Measurements from ENCODE around the gene CIAO2B.
"Not testable (repeated sequence)": the region's sequence is repeated elsewhere in the genome, so short reads cannot be mapped to it uniquely, and the experiment has no call there.

The CIAO2B gene

GRCh38 chr16:66934138-66934838, at the start of gene CIAO2B:
CIAO2B (minus strand) TSS chr16:66934402; CDS start chr16:66934364, 38 bp downstream.
- peak; percentile 80 for ATAC-seq
- peaks cover 51% of the 10 kb centered on the region for H3K4me1 Mint-ChIP-seq

GRCh38 chr16:66983033-66983432, 48.8 kb upstream of the CIAO2B start:
- H3K36me3 Mint-ChIP-seq (ENCODE audit: low read depth): peaks cover 4% of the 10 kb centered on the region
- H3K27ac Mint-ChIP-seq: peak overlapping the region; percentile 98
- no peak for DNase-seq
- no peak for ATAC-seq
- no peak overlapping the region for H3K4me3 Mint-ChIP-seq
- peaks cover 53% of the 10 kb centered on the region for H3K4me1 Mint-ChIP-seq
- no peaks in the 10 kb centered on the region for H3K9me3 Mint-ChIP-seq
- no peaks in the 10 kb centered on the region for H3K27me3 Mint-ChIP-seq

More at GRCh38 chr16:66934138-66934838, at the start of gene CIAO2B:
- H3K9me3 Mint-ChIP-seq: no peaks in the 10 kb centered on the region
- H3K4me3 Mint-ChIP-seq: peak within 1 kb of the TSS; percentile 98
- no peaks in the 10 kb centered on the region for H3K27me3 Mint-ChIP-seq
- peak; percentile 93 for DNase-seq
- H3K36me3 Mint-ChIP-seq (ENCODE audit: low read depth): peaks cover 15% of the 10 kb centered on the region
- peak within 1 kb of the TSS; percentile 96 for H3K27ac Mint-ChIP-seq

GRCh38 chr16:66979011-66979717, 45.0 kb upstream of the CIAO2B start:
- Mint-ChIP-seq H3K4me1 (peaks cover 48% of the 10 kb centered on the region), H3K27me3 (peaks cover 10% of the 10 kb centered on the region), H3K27ac (no peak overlapping the region), H3K9me3 (no peaks in the 10 kb centered on the region), H3K4me3 (no peak overlapping the region), H3K36me3 (ENCODE audit: low read depth) (no peaks in the 10 kb centered on the region)
- no peak for DNase-seq
- ATAC-seq: no peak

GRCh38 chr16:66977341-66978113, 43.3 kb upstream of the CIAO2B start:
- Mint-ChIP-seq H3K9me3 (no peaks in the 10 kb centered on the region), H3K27me3 (peaks cover 10% of the 10 kb centered on the region), H3K36me3 (ENCODE audit: low read depth) (no peaks in the 10 kb centered on the region), H3K4me1 (peaks cover 35% of the 10 kb centered on the region), H3K27ac (peak overlapping the region; percentile 19), H3K4me3 (no peak overlapping the region)
- ATAC-seq: peak; percentile 99
- peak; percentile 94 for DNase-seq

- H3K4me3 Mint-ChIP-seq: no peak overlapping the region
Measured at GRCh38 chr16:66976746-66977145, 42.5 kb upstream of the CIAO2B start.

GRCh38 chr16:66975302-66975893, 41.2 kb upstream of the CIAO2B start:
- peaks cover 10% of the 10 kb centered on the region for H3K27me3 Mint-ChIP-seq
- H3K36me3 Mint-ChIP-seq (ENCODE audit: low read depth): no peaks in the 10 kb centered on the region
- H3K4me3 Mint-ChIP-seq: peak overlapping the region; percentile 35
- ATAC-seq: no peak
- no peak for DNase-seq
- H3K4me1 Mint-ChIP-seq: peaks cover 24% of the 10 kb centered on the region
- H3K9me3 Mint-ChIP-seq: no peaks in the 10 kb centered on the region
- peak overlapping the region; percentile 7 for H3K27ac Mint-ChIP-seq

More at GRCh38 chr16:66976746-66977145, 42.5 kb upstream of the CIAO2B start:
- ATAC-seq: no peak
- H3K36me3 Mint-ChIP-seq (ENCODE audit: low read depth): no peaks in the 10 kb centered on the region
- H3K27ac Mint-ChIP-seq: no peak overlapping the region
- DNase-seq: no peak
- H3K9me3 Mint-ChIP-seq: no peaks in the 10 kb centered on the region
- peaks cover 29% of the 10 kb centered on the region for H3K4me1 Mint-ChIP-seq
- peaks cover 10% of the 10 kb centered on the region for H3K27me3 Mint-ChIP-seq

- Mint-ChIP-seq H3K4me3 (peak overlapping the region; percentile 35), H3K27ac (peak overlapping the region; percentile 7), H3K4me1 (peaks cover 24% of the 10 kb centered on the region)
- H3K36me3 Mint-ChIP-seq (ENCODE audit: low read depth); H3K27me3 Mint-ChIP-seq; H3K9me3 Mint-ChIP-seq; ATAC-seq: not testable (repeated sequence)
- DNase-seq: peak; percentile 49
Measured at GRCh38 chr16:66974932-66975246, 40.7 kb upstream of the CIAO2B start.

GRCh38 chr16:66974156-66974931, 40.1 kb upstream of the CIAO2B start:
- not testable (repeated sequence) for H3K27me3 Mint-ChIP-seq; ATAC-seq; H3K36me3 Mint-ChIP-seq (ENCODE audit: low read depth); H3K9me3 Mint-ChIP-seq; DNase-seq
- peak overlapping the region; percentile 7 for H3K27ac Mint-ChIP-seq
- peak overlapping the region; percentile 35 for H3K4me3 Mint-ChIP-seq
- H3K4me1 Mint-ChIP-seq: peaks cover 24% of the 10 kb centered on the region

- no peaks in the 10 kb centered on the region for H3K36me3 Mint-ChIP-seq (ENCODE audit: low read depth)
- no peaks in the 10 kb centered on the region for H3K9me3 Mint-ChIP-seq
- peaks cover 24% of the 10 kb centered on the region for H3K4me1 Mint-ChIP-seq
- H3K27me3 Mint-ChIP-seq: peaks cover 10% of the 10 kb centered on the region
- no peak for ATAC-seq
- H3K4me3 Mint-ChIP-seq: no peak overlapping the region
- H3K27ac Mint-ChIP-seq: no peak overlapping the region
- no peak for DNase-seq
Measured at GRCh38 chr16:66973716-66974115, 39.5 kb upstream of the CIAO2B start.

- H3K4me1 Mint-ChIP-seq: peaks cover 20% of the 10 kb centered on the region
- H3K4me3 Mint-ChIP-seq: no peak overlapping the region
- no peaks in the 10 kb centered on the region for H3K9me3 Mint-ChIP-seq
- no peak for DNase-seq
- H3K27me3 Mint-ChIP-seq: peaks cover 10% of the 10 kb centered on the region
- no peak overlapping the region for H3K27ac Mint-ChIP-seq
- no peaks in the 10 kb centered on the region for H3K36me3 Mint-ChIP-seq (ENCODE audit: low read depth)
- ATAC-seq: no peak
Measured at GRCh38 chr16:66972983-66973382, 38.8 kb upstream of the CIAO2B start.

GRCh38 chr16:66970775-66971720, 36.8 kb upstream of the CIAO2B start:
- Mint-ChIP-seq H3K4me3 (no peak overlapping the region), H3K36me3 (ENCODE audit: low read depth) (no peaks in the 10 kb centered on the region), H3K4me1 (peaks cover 19% of the 10 kb centered on the region), H3K27me3 (peaks cover 6% of the 10 kb centered on the region), H3K27ac (no peak overlapping the region), H3K9me3 (no peaks in the 10 kb centered on the region)
- ATAC-seq (peak; percentile 85), DNase-seq (no peak)

- DNase-seq: no peak
- Mint-ChIP-seq H3K4me3 (no peak overlapping the region), H3K27ac (no peak overlapping the region), H3K4me1 (peaks cover 4% of the 10 kb centered on the region), H3K36me3 (ENCODE audit: low read depth) (no peaks in the 10 kb centered on the region), H3K27me3 (peaks cover 8% of the 10 kb centered on the region), H3K9me3 (no peaks in the 10 kb centered on the region)
- ATAC-seq: no peak
Measured at GRCh38 chr16:66968847-66969246, 34.6 kb upstream of the CIAO2B start.

GRCh38 chr16:66964049-66964448, 29.8 kb upstream of the CIAO2B start:
- peaks cover 5% of the 10 kb centered on the region for H3K4me1 Mint-ChIP-seq
- H3K4me3 Mint-ChIP-seq: no peak overlapping the region
- no peak for ATAC-seq
- no peak overlapping the region for H3K27ac Mint-ChIP-seq
- peaks cover 9% of the 10 kb centered on the region for H3K27me3 Mint-ChIP-seq
- no peak for DNase-seq
- no peaks in the 10 kb centered on the region for H3K9me3 Mint-ChIP-seq
- H3K36me3 Mint-ChIP-seq (ENCODE audit: low read depth): no peaks in the 10 kb centered on the region

Measured in activated naive CD8-positive, alpha-beta T cell treated with anti-CD3 and anti-CD28 coated beads, Interleukin-2, amount 50 U/mL, for 24 hours (primary cell).